GM23248 (cell line): ENCODE measurements around the gene PRKD3. TPM values are rescaled to one million over a fixed set of nuclear protein-coding genes. Genes with fewer than 3 reads are reported as not detected.

Experiments used
- DNase-seq: peaks from one replicate; pipeline ENCODE4 v3.0.0-alpha.2; 2015
- H2AFZ ChIP-seq: fragments of 200-600 bp; sonication (generic); 2 replicates; pipeline ENCODE4 v1.6.1; 2016; ENCODE audit warnings: antibody characterized with exemption
- H3F3A ChIP-seq: fragments of 200-600 bp; sonication (generic); 2 replicates; pipeline ENCODE4 v1.6.1; 2016; ENCODE audit warnings: mild to moderate bottlenecking, antibody characterized with exemption, mixed run types; ENCODE audit not compliant: insufficient read depth
- H3K27ac ChIP-seq: fragments of 200-600 bp; sonication (generic); 2 replicates; pipeline ENCODE4 v1.5.1; 2016; ENCODE audit warnings: mild to moderate bottlenecking
- H3K27me3 ChIP-seq: fragments of 200-600 bp; sonication (generic); replicated peaks from 2 replicates; pipeline ENCODE4 v1.6.1; 2016; ENCODE audit warnings: mild to moderate bottlenecking; ENCODE audit not compliant: insufficient read depth
- H3K36me3 ChIP-seq: fragments of 200-600 bp; sonication (generic); 2 replicates; pipeline ENCODE4 v1.6.1; 2016; ENCODE audit warnings: low read depth, mild to moderate bottlenecking
- H3K4me1 ChIP-seq: fragments of 200-600 bp; sonication (generic); 2 replicates; pipeline ENCODE4 v1.6.1; 2016; ENCODE audit warnings: mild to moderate bottlenecking; ENCODE audit not compliant: insufficient read depth
- H3K4me2 ChIP-seq: fragments of 200-600 bp; sonication (generic); one replicate; pipeline ENCODE4 v1.6.1; 2016; ENCODE audit warnings: mild to moderate bottlenecking; ENCODE audit not compliant: unreplicated experiment
- H3K4me3 ChIP-seq: fragments of 200-600 bp; sonication (generic); 2 replicates; pipeline ENCODE4 v1.5.1; 2016; ENCODE audit warnings: mild to moderate bottlenecking
- H3K79me2 ChIP-seq: fragments of 200-600 bp; sonication (generic); 2 replicates; pipeline ENCODE4 v1.6.1; 2016; ENCODE audit warnings: mild to moderate bottlenecking; ENCODE audit not compliant: insufficient read depth
- H3K9ac ChIP-seq: fragments of 200-600 bp; sonication (generic); 2 replicates; pipeline ENCODE4 v1.6.1; 2016; ENCODE audit warnings: mild to moderate bottlenecking
- H3K9me2 ChIP-seq: fragments of 200-600 bp; sonication (generic); 2 replicates; pipeline ENCODE4 v1.6.1; 2016; ENCODE audit warnings: mixed run types, mild to moderate bottlenecking, moderate library complexity; ENCODE audit not compliant: insufficient read depth
- H3K9me3 ChIP-seq: fragments of 200-600 bp; sonication (generic); one replicate; pipeline ENCODE4 v1.6.1; 2017; ENCODE audit warnings: low read depth
- H4K20me1 ChIP-seq: fragments of 200-600 bp; sonication (generic); 2 replicates; pipeline ENCODE4 v1.6.0; 2016; ENCODE audit not compliant: insufficient read depth
- EZH2 ChIP-seq: fragments of 200-600 bp; sonication (generic); IDR thresholded peaks from 2 replicates; pipeline ENCODE4 v1.6.1; 2018; ENCODE audit warnings: antibody characterized with exemption, mild to moderate bottlenecking; ENCODE audit not compliant: insufficient read depth, poor library complexity, severe bottlenecking
- EZH2phosphoT487 ChIP-seq: fragments of 200-600 bp; sonication (generic); IDR thresholded peaks from 2 replicates; pipeline ENCODE4 v1.6.1; 2018; ENCODE audit warnings: antibody characterized with exemption, moderate library complexity, mild to moderate bottlenecking, low read depth; ENCODE audit not compliant: insufficient read depth
- WGBS, 2 experiments: methylation state at CpG; one replicate each; pipeline ENCODE4 v1.1.6; 2015 to 2017; ENCODE audit warnings: low lambda C conversion rate in 2 of 2, low coverage in 1 of 2; ENCODE audit errors: missing lambda C conversion rate in 2 of 2; 5-methylcytosine and 5-hydroxymethylcytosine counted together
- in situ Hi-C: fragments of 300-500 bp; cut with MboI; formaldehyde crosslinking; loops from 2 replicates; pipeline ENCODE4 v1.15.0; 2020
- polyA plus RNA-seq: library from polyadenylated mRNA; unstranded; fragments of >200 nt; fragmentation: Nextera tagmentation; extraction: Ambion mirVana; gene quantifications from 2 replicates; pipeline ENCODE4 v1.2.1, GENCODE V29; 2016
- total RNA-seq: library from RNA; depleted of rRNA; stranded (reverse); fragments of >200 nt; shearing (Covaris generic); gene quantifications from 2 replicates; pipeline ENCODE4 v1.2.3, GENCODE V29; 2014

The PRKD3 gene
- total and polyA plus RNA-seq, 2 experiments from 2014 or later: 19.7 to 74.0 TPM

- Histone ChIP-seq H3K36me3 (peaks cover 4% of the 10 kb centered on the region; the same call in 1 of the 2 replicates), H3K27ac (no peak overlapping the region), H4K20me1 (no peaks in the 10 kb centered on the region), H3K4me1 (peaks cover 24% of the 10 kb centered on the region), H3K9me3 (no peaks in the 10 kb centered on the region), H3K9ac (no peak overlapping the region), H3K79me2 (peaks cover 100% of the 10 kb centered on the region), H2AFZ (no peak overlapping the region), H3K27me3 (no peaks in the 10 kb centered on the region), H3F3A (peaks cover 24% of the 10 kb centered on the region), H3K4me3 (no peak overlapping the region), H3K4me2 (no peak overlapping the region), H3K9me2 (no peaks in the 10 kb centered on the region)
- no peak for DNase-seq
- in situ Hi-C loops: no loop called here
- TF ChIP-seq EZH2: no peak
- no peak for TF ChIP-seq EZH2phosphoT487
- WGBS, 2 experiments: 70 to 75% methylated on average over 3 of the region's 3 CpGs
Observed at GRCh38 chr2:37315364-37315763, 9.3 kb downstream of the PRKD3 start.

- Histone ChIP-seq H3F3A (peaks cover 12% of the 10 kb centered on the region; the same call in 1 of the 2 replicates), H3K4me3 (no peak overlapping the region), H2AFZ (no peak overlapping the region), H3K9ac (no peak overlapping the region), H3K27me3 (no peaks in the 10 kb centered on the region), H3K27ac (no peak overlapping the region), H3K9me2 (no peaks in the 10 kb centered on the region), H3K9me3 (no peaks in the 10 kb centered on the region), H3K36me3 (no peaks in the 10 kb centered on the region), H3K79me2 (peaks cover 99% of the 10 kb centered on the region), H4K20me1 (no peaks in the 10 kb centered on the region), H3K4me1 (peaks cover 10% of the 10 kb centered on the region), H3K4me2 (no peak overlapping the region)
- DNase-seq: peak; percentile 14
- TF ChIP-seq EZH2phosphoT487: no peak
- no peak for TF ChIP-seq EZH2
- WGBS, 2 experiments: 28 to 36% methylated on average over 2 of the region's 2 CpGs
- in situ Hi-C loops: no loop called here
Observed at GRCh38 chr2:37307500-37307899, 17.1 kb downstream of the PRKD3 start.

- no peaks in the 10 kb centered on the region; the same call in 1 of the 2 replicates for H4K20me1 ChIP-seq
- no peaks in the 10 kb centered on the region for H3K9me2 ChIP-seq
- no peak overlapping the region for H3K9ac ChIP-seq
- H3K4me2 ChIP-seq: no peak overlapping the region
- no peaks in the 10 kb centered on the region for H3K36me3 ChIP-seq
- peaks cover 99% of the 10 kb centered on the region for H3K79me2 ChIP-seq
- no peak overlapping the region for H3K27ac ChIP-seq
- H3K4me1 ChIP-seq: 0 out of 2 replicates have a peak, but pooled peaks cover 6% of the 10 kb centered on the region
- no peak overlapping the region for H3K4me3 ChIP-seq
- no peak for TF ChIP-seq EZH2phosphoT487
- TF ChIP-seq EZH2: no peak
- 93% methylated on average over 3 of the region's 3 CpGs for WGBS, 2 experiments
- in situ Hi-C loops: no loop called here
- no peaks in the 10 kb centered on the region for H3K27me3 ChIP-seq
- DNase-seq: no peak
- no peak overlapping the region for H2AFZ ChIP-seq
- peaks cover 20% of the 10 kb centered on the region; the same call in 1 of the 2 replicates for H3F3A ChIP-seq
- no peaks in the 10 kb centered on the region for H3K9me3 ChIP-seq
Observed at GRCh38 chr2:37306024-37306423, 18.6 kb downstream of the PRKD3 start.

- no peak overlapping the region for H3K9ac ChIP-seq
- no peaks in the 10 kb centered on the region for H3K9me2 ChIP-seq
- no peaks in the 10 kb centered on the region; the same call in 1 of the 2 replicates for H4K20me1 ChIP-seq
- H3K9me3 ChIP-seq: no peaks in the 10 kb centered on the region
- 0 out of 2 replicates have a peak, but pooled peaks cover 6% of the 10 kb centered on the region for H3K4me1 ChIP-seq
- H3F3A ChIP-seq: peaks cover 27% of the 10 kb centered on the region; the same call in 1 of the 2 replicates
- no peak overlapping the region for H3K27ac ChIP-seq
- H2AFZ ChIP-seq: no peak overlapping the region
- no peak overlapping the region for H3K4me2 ChIP-seq
- in situ Hi-C loops: no loop called here
- TF ChIP-seq EZH2phosphoT487 (no peak), EZH2 (no peak)
- WGBS, 2 experiments: 98% methylated on average over 9 of the region's 9 CpGs
- DNase-seq: no peak
- no peaks in the 10 kb centered on the region for H3K36me3 ChIP-seq
- no peaks in the 10 kb centered on the region for H3K27me3 ChIP-seq
- no peak overlapping the region for H3K4me3 ChIP-seq
- H3K79me2 ChIP-seq: peaks cover 100% of the 10 kb centered on the region
Observed at GRCh38 chr2:37302701-37303252, 21.9 kb downstream of the PRKD3 start.
